NCI-H69 (cell line): ENCODE data around the gene GP1BA.

Experiments
- DNase-seq: peaks from one replicate; lab custom pipeline; 2025; lab: John Stamatoyannopoulos, UW

Gene GP1BA

GRCh38 chr17:4938688-4939545, 6.8 kb downstream of the GP1BA start:
- DNase-seq, result peak; percentile 17

GRCh38 chr17:4939546-4939795, 7.4 kb downstream of the GP1BA start:
- DNase-seq, result no peak

- DNase-seq, result peak; percentile 97
Observed at GRCh38 chr17:4939796-4940554, 7.9 kb downstream of the GP1BA start, which contains the start of the genes RNF167 and SLC25A11. Gene RNF167 (plus strand): TSS chr17:4940268. CDS start chr17:4940910, 642 bp downstream. Gene SLC25A11 (minus strand): TSS chr17:4940046. CDS start chr17:4939910, 136 bp downstream.

GRCh38 chr17:4940555-4941318, 8.7 kb downstream of the GP1BA start:
- no peak for DNase-seq

GRCh38 chr17:4941319-4941610, 9.2 kb downstream of the GP1BA start:
- no peak for DNase-seq

GRCh38 chr17:4942760-4943508, 10.9 kb downstream of the GP1BA start:
- DNase-seq, result no peak

GRCh38 chr17:4944163-4944553, 12.1 kb downstream of the GP1BA start:
- DNase-seq, result no peak

GRCh38 chr17:4944554-4945175, 12.6 kb downstream of the GP1BA start:
- no peak for DNase-seq

- peak; percentile 47 for DNase-seq
Observed at GRCh38 chr17:4945176-4945943, 13.3 kb downstream of the GP1BA start.

- DNase-seq, result peak; percentile 27
Observed at GRCh38 chr17:4945944-4946280, 13.8 kb downstream of the GP1BA start.

GRCh38 chr17:4946312-4946976, 14.4 kb downstream of the GP1BA start:
- DNase-seq, result no peak

- no peak for DNase-seq
Observed at GRCh38 chr17:4947010-4947410, 14.9 kb downstream of the GP1BA start.

- DNase-seq, result peak; percentile 61
Observed at GRCh38 chr17:4947411-4948165, 15.5 kb downstream of the GP1BA start.

GRCh38 chr17:4948166-4948930, 16.3 kb downstream of the GP1BA start, which contains the start of gene PFN1:
Gene PFN1 (minus strand): TSS chr17:4948530. CDS start chr17:4948394, 136 bp downstream.
- DNase-seq, result peak; percentile 86

GRCh38 chr17:4948931-4949320, 16.8 kb downstream of the GP1BA start:
- peak; percentile 91 for DNase-seq

- peak; percentile 81 for DNase-seq
Observed at GRCh38 chr17:4949321-4950074, 17.4 kb downstream of the GP1BA start.

- no peak for DNase-seq
Observed at GRCh38 chr17:4950075-4950745, 18.1 kb downstream of the GP1BA start.
